Measurements from ENCODE around the gene FBXL16.
"Not testable (repeated sequence)": the region's sequence is repeated elsewhere in the genome, so short reads cannot be mapped to it uniquely, and the experiment has no call there.

FBXL16 gene

DNA sequence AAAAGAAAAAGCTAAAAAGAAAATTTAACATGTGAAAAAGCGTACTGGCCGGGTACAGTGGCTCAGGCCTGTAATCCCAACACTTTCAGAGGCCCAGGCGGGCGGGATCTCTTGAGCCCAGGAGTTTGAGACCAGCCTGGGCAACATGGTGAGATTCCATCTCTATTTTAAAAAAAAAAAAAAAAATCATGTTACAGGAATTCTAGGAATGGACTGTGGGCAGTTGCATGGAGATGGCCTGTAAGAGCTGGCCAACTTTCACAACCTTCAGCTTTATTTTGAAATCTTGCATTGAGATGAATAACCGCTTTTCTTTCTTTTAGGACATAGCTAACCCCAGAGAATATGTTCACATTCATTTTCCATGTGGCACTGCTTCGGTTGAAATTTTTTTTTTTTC is 43.4 kb upstream of the FBXL16 start:
- peak; percentile 87 for DNase-seq (ENCODE audit: low read depth)
- TF ChIP-seq, protein P1, sequence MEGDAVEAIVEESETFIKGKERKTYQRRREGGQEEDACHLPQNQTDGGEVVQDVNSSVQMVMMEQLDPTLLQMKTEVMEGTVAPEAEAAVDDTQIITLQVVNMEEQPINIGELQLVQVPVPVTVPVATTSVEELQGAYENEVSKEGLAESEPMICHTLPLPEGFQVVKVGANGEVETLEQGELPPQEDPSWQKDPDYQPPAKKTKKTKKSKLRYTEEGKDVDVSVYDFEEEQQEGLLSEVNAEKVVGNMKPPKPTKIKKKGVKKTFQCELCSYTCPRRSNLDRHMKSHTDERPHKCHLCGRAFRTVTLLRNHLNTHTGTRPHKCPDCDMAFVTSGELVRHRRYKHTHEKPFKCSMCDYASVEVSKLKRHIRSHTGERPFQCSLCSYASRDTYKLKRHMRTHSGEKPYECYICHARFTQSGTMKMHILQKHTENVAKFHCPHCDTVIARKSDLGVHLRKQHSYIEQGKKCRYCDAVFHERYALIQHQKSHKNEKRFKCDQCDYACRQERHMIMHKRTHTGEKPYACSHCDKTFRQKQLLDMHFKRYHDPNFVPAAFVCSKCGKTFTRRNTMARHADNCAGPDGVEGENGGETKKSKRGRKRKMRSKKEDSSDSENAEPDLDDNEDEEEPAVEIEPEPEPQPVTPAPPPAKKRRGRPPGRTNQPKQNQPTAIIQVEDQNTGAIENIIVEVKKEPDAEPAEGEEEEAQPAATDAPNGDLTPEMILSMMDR (IDR thresholded peaks at IDR 0.05; ENCODE audit: control insufficient read depth, insufficient read depth, low read depth, low read length, missing control alignments): no peak
- no peak overlapping the region for H3K4me3 ChIP-seq (ENCODE audit: control insufficient read depth, low read depth, low read length)

DNA sequence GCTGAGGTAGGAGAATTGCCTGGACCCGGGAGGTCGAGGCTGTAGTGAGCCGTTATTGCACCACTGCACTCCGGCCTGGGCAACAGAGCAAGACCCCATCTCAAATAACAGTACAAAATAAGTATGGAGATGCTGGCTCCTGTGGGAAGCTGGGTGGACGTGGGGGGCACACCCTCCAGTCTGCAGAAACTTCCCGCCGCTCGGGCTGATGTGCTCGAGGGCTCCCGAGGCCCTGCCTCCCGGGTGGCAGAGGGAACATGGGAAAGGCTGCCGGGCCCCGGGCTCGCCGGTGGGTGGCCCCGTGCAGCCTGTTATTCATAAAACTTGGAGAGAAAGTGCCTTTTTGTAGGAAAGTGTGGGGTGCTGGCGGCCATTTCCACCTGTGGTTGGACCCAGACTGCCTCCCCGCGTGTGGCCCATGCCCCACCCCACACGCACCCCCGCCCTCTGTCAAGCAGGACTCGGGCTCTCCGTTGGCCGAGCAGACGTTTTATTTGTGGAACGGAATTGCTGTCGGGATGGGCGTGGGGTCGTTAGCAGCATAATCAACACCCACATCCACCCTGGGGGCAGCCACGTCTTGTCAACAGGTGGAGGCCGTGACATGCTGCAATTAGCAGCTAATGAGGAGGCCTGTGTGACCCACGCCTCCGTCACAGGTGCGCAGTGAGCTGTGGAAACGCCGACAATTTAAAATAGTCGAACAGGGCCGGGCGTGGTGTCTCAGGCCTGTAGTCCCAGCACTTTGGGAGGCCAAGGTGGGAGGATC is 42.6 kb upstream of the FBXL16 start:
- no peak for DNase-seq (ENCODE audit: low read depth)
- no peak overlapping the region for H3K4me3 ChIP-seq (ENCODE audit: control insufficient read depth, low read depth, low read length)
- TF ChIP-seq, protein P1 (IDR thresholded peaks at IDR 0.05; ENCODE audit: control insufficient read depth, insufficient read depth, low read depth, low read length, missing control alignments): no peak

DNA sequence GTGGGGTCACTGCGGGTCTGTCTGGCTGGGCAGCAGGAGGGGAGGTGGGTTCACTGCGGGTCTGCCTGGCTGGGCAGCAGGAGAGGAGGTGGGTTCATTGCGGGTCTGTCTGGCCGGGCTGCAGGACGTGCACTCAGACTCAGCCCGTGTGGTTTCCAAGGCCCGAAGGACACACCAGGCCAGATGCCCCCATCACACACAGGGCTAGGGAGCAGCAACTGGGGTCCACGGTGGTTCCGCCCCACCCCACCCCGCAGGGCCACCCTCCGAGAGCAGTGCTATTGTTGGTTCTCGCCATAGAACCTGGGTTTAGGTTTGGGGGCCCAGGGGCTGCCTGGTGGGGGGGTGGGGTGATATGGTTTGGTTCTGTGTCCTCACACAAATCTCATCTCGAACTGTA is 41.0 kb upstream of the FBXL16 start:
- TF ChIP-seq, protein P1 (IDR thresholded peaks at IDR 0.05; ENCODE audit: control insufficient read depth, insufficient read depth, low read depth, low read length, missing control alignments): no peak
- no peak overlapping the region for H3K4me3 ChIP-seq (ENCODE audit: control insufficient read depth, low read depth, low read length)
- no peak for DNase-seq (ENCODE audit: low read depth)

DNA sequence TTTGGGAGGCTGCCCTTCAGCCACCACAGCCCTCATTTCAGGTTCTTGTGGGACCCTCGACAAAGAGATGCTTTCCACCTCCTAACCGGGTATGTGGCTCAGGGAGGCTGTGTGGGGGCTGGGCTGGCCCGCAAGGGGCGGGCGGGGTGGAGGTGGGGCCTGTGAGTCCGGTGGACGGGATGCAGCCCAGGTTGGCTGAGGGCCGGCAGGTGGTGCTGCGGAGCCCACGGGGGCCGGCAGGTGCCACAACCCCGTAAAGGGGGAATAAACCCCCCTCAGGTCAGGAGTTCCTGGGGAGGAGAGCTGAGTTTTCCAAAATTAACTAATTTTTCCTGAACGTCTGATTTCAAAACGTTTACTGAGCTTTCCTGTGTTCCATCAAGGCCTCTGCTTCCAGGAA is 40.1 kb upstream of the FBXL16 start:
- no peak for DNase-seq (ENCODE audit: low read depth)
- H3K4me3 ChIP-seq (ENCODE audit: control insufficient read depth, low read depth, low read length): no peak overlapping the region
- TF ChIP-seq, protein P1 (IDR thresholded peaks at IDR 0.05; ENCODE audit: control insufficient read depth, insufficient read depth, low read depth, low read length, missing control alignments): peak; percentile 32

DNA sequence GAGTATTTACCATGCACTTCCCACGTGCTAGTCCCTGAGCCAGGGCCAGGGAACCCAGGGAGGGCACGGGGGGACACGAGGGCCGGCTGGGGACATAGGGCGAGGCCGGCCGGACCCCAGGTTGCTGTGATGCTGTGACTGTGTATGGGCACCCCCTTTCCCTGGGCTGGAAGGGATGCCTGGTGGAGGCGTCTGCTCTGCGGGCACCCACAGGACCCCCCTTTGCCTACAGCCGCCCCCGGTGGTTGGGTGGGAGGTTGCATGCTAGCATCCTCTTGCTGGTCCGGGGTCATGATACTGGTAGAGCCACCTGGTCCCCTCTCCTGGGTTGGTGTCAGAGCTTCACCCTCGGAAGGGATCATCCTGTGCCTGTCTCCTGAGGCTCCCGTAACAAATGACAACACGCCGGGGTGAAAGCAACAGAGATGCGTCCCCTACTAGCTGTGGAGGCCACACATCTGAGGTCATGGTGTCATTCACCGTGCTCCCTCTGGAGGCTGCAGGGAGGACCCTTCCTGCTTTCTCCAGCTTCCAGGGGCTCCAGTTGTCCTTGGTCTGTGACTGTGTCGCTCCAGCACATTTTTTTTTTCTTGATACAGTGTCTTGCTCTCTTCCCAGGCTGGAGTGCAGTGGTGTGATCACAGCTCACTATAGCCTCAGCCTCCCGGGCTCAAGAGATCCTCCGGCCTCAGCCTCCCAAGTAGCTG is 38.3 kb upstream of the FBXL16 start:
- DNase-seq (ENCODE audit: low read depth): no peak
- no peak overlapping the region for H3K4me3 ChIP-seq (ENCODE audit: control insufficient read depth, low read depth, low read length)

DNA sequence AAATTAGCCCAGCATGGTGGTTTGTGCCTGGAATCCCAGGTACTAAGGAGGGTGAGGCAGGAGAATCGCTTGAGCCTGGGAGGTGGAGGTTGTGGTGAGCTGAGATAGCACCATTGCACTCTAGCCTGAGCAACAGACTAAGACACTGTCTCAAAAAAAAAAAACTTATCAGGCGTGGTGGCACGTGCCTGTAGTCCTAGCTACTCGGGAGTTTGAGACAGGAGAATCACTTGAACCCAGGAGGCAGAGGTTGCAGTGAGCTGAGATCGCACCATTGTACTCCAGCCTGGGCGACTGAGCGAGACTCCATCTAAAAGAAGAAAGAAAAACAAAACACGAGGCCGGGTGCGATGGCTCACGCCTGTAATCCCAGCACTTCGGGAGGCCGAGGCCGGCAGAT is 37.3 kb upstream of the FBXL16 start:
- DNase-seq (ENCODE audit: low read depth); H3K4me3 ChIP-seq (ENCODE audit: control insufficient read depth, low read depth, low read length): not testable (repeated sequence)

More for the DNA sequence above, 38.3 kb upstream of the FBXL16 start:
- TF ChIP-seq, protein P1 (IDR thresholded peaks at IDR 0.05; ENCODE audit: control insufficient read depth, insufficient read depth, low read depth, low read length, missing control alignments): no peak

DNA sequence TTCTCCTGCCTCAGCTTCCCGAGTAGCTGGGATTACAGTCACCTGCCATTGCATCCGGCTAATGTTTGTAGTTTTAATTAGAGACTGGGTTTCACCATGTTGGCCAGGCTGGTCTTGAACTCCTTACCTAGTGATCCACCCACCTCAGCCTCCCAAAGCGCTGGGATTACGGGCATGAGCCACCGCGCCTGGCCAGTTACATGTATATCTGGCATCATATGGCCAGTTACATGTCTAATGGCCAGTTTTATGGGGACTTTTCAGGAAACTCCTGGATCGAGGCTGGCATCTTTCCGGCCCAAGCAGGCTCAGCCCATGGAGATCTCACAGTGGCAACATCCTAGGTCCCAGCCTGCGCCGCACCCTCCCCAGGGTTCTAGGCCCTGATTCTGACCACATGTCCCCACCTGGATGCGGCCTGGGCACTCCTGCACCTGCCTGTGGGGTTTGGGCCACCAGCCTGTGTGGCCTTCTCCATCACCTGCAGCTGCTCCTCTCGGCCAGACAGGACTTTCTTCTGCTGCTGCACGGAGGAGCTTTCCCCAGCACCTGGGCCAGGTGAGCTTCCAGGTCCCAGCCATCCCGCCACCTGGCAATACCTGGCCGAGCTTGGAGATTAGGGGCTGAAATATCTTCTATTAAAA is 36.5 kb upstream of the FBXL16 start:
- TF ChIP-seq, protein P1 (IDR thresholded peaks at IDR 0.05; ENCODE audit: control insufficient read depth, insufficient read depth, low read depth, low read length, missing control alignments): no peak
- DNase-seq (ENCODE audit: low read depth): no peak
- H3K4me3 ChIP-seq (ENCODE audit: control insufficient read depth, low read depth, low read length): no peak overlapping the region

Data from AG09309 (cell line).